Motor neuron (in vitro differentiated cells): ENCODE data around the gene KRTAP6-2. TPM values are rescaled to one million over a fixed set of nuclear protein-coding genes. Genes with fewer than 3 reads are reported as not detected.

Source experiments
- ATAC-seq, 8 experiments: fragments of 200-7000 bp; cut with Tn5 transposase; replicated peaks in 6 of 8; 2 replicates each; pipeline ENCODE4 v1.8.0; 2021; ENCODE audit warnings: mild to moderate bottlenecking in 8 of 8, moderate library complexity in 8 of 8
- H3K27ac ChIP-seq, 2 donors: fragments of 250-450 bp; sonication (Bioruptor Pico); 2 replicates each; pipeline ENCODE4 v1.9.0; 2021; ENCODE audit warnings: antibody characterized with exemption in 2 of 2, mild to moderate bottlenecking in 2 of 2, moderate library complexity in 1 of 2
- H3K4me1 ChIP-seq, 2 donors: fragments of 250-450 bp; sonication (Bioruptor Pico); replicated peaks in 1 of 2; 2 replicates each; pipeline ENCODE4 v1.6.1; 2021; ENCODE audit warnings: antibody characterized with exemption in 2 of 2, mild to moderate bottlenecking in 2 of 2, moderate library complexity in 1 of 2
- H3K4me3 ChIP-seq, 5 donors: fragments of 250-450 bp; sonication (Bioruptor Pico); 2 replicates each; pipeline ENCODE4 v1.9.0; 2021; ENCODE audit warnings: antibody characterized with exemption in 5 of 5, mild to moderate bottlenecking in 5 of 5, moderate library complexity in 4 of 5
- WGBS, 10 experiments: fragments of 450-650 bp; shearing (Covaris generic); methylation state at CpG; one replicate each; pipeline ENCODE4 v1.0.0; 2022; 5-methylcytosine and 5-hydroxymethylcytosine counted together
- in situ Hi-C, 9 experiments: fragments of 400-800 bp; cut with MboI; loops; one replicate each; pipeline ENCODE4 v1.15.0; 2021; ENCODE audit warnings: low sequenced_read_pairs in 9 of 9, low pct_unique_long_range_greater_than_20kb in 2 of 9; ENCODE audit not compliant: unreplicated experiment in 9 of 9
- total RNA-seq, 8 experiments: library from RNA; unstranded; fragments of 300-600 nt; gene quantifications; 2 replicates each; pipeline versions ENCODE4 v1.2.3 to v1.2.4, GENCODE V29; 2022

KRTAP6-2 gene, protein sequence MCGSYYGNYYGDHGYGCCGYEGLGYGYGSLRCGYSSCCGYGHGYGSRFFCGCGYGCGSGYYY
- not detected for total RNA-seq

- in situ Hi-C loops = no loop called here
- no peak for ATAC-seq
- Histone ChIP-seq H3K4me3 (no peak within 1 kb of the TSS), H3K4me1 (no peaks in the 10 kb centered on the region), H3K27ac (no peak within 1 kb of the TSS)
- WGBS, 10 experiments = 17 to 100% (median 83%) methylated on average over 1 to 6 of the region's 6 CpGs; no CpG with 5 or more reads in 4 of the 10 experiments
These were observed at the start of gene KRTAP6-2 for GRCh38 chr21:30598802-30599201. KRTAP6-2 (minus strand) TSS chr21:30598902; CDS start chr21:30598874, 28 bp downstream.

DNA sequence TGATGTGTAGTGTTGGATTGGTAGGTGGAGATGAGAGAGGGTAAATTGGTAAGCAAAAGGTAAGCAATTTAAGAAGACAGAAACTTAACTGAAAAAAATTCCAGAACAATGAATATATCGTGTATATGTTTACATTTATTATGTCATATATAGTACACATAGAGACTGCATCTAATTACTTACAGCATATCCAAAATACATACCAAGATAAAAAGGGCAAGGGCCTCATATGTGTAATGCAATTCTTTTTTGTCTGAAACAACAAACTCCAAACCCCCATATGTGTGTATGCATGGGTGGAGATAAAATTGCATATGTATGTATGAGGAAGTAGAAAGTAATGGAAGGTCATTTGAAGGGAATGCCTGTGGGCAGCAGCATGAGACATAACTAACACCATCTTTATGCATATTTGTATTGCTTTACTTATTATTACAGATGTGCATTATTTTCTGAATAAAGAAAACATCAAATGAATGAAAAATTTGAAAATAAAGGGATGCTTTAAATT lies 48.3 kb upstream of the KRTAP6-2 start:
- H3K4me3 ChIP-seq = no peak overlapping the region
- H3K27ac ChIP-seq = no peak overlapping the region
- in situ Hi-C loops = no loop called here
- H3K4me1 ChIP-seq = no peaks in the 10 kb centered on the region
- ATAC-seq = peak in 3 of 8 experiments; percentile 44 to 93 (median 80)
- WGBS, 10 experiments = 0 to 100% (median 21%) methylated on average over 1 of the region's 1 CpG; no CpG with 5 or more reads in 3 of the 10 experiments

- ATAC-seq = no peak
- no peak within 1 kb of the TSS for H3K27ac ChIP-seq
- no peak within 1 kb of the TSS for H3K4me3 ChIP-seq
- in situ Hi-C loops = no loop called here
- no peaks in the 10 kb centered on the region for H3K4me1 ChIP-seq
- whole genome bisulfite sequencing, 10 experiments = 13 to 100% (median 87%) methylated on average over 1 to 2 of the region's 2 CpGs; no CpG with 5 or more reads in 4 of the 10 experiments
These were observed 43.9 kb upstream of the KRTAP6-2 start, which contains the start of gene KRTAP20-3 for GRCh38 chr21:30642564-30642963. KRTAP20-3 (plus strand) TSS chr21:30642864.

DNA sequence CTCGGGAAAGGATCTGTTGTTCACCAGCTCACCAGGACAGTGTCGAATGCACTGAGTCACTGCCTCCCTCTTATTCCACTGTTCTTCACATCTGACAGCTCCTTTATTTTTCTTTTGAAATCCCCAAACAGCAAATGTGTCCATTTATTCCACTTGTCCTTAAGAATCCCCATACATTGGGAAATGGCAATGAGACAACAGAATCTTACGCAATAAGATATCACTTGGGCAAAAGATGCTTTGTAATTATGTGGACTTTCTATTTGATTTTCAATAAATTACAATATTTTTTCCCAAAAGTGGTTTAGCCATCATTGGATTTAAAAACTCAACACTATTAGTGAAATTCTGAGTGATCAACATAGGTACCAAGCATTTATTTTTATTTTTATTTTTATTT lies 40.0 kb upstream of the KRTAP6-2 start:
- Histone ChIP-seq H3K27ac (no peak overlapping the region), H3K4me3 (no peak overlapping the region), H3K4me1 (no peaks in the 10 kb centered on the region)
- no peak for ATAC-seq
- in situ Hi-C loops = no loop called here
- 30 to 100% (median 87%) methylated on average over 1 to 3 of the region's 3 CpGs; no CpG with 5 or more reads in 2 of the 10 experiments for WGBS, 10 experiments

GRCh38 chr21:30634906-30635305 lies 36.2 kb upstream of the KRTAP6-2 start, which contains the start of gene KRTAP20-2:
KRTAP20-2 (plus strand) TSS chr21:30635206; CDS start chr21:30635264, 58 bp downstream.
- 0 to 88% (median 56%) methylated on average over 1 of the region's 1 CpG; no CpG with 5 or more reads in 6 of the 10 experiments for WGBS, 10 experiments
- H3K4me3 ChIP-seq = no peak within 1 kb of the TSS
- no peaks in the 10 kb centered on the region for H3K4me1 ChIP-seq
- in situ Hi-C loops = no loop called here
- no peak within 1 kb of the TSS for H3K27ac ChIP-seq
- ATAC-seq = no peak

GRCh38 chr21:30629200-30629599 lies 30.5 kb upstream of the KRTAP6-2 start:
- in situ Hi-C loops = no loop called here
- no peak for ATAC-seq
- WGBS, 10 experiments = 0 to 75% (median 67%) methylated on average over 1 of the region's 1 CpG; no CpG with 5 or more reads in 3 of the 10 experiments
- Histone ChIP-seq H3K4me3 (no peak overlapping the region), H3K27ac (no peak overlapping the region), H3K4me1 (no peaks in the 10 kb centered on the region)

DNA sequence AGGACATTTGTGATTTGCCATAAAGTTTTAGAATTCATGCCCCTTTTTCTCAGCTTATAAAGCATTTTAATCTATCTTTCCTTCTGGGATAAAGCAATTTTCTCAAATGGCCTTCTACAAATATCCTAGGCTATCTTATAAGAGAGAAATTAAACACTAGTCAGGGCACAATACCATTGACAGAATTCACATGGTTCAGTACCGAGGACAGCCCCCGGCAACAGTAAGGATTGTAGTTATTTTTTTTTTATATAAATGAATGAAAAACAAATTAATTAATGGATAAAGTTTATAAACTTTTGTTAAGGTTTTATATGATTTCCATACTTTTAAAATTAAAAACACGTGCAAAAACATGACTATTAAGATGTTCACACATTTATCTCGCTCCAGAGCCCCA lies 29.4 kb upstream of the KRTAP6-2 start:
- 3 to 100% (median 76%) methylated on average over 1 to 4 of the region's 4 CpGs for WGBS, 10 experiments
- Histone ChIP-seq H3K4me3 (no peak overlapping the region), H3K27ac (no peak overlapping the region), H3K4me1 (no peaks in the 10 kb centered on the region)
- in situ Hi-C loops = no loop called here
- no peak for ATAC-seq

DNA sequence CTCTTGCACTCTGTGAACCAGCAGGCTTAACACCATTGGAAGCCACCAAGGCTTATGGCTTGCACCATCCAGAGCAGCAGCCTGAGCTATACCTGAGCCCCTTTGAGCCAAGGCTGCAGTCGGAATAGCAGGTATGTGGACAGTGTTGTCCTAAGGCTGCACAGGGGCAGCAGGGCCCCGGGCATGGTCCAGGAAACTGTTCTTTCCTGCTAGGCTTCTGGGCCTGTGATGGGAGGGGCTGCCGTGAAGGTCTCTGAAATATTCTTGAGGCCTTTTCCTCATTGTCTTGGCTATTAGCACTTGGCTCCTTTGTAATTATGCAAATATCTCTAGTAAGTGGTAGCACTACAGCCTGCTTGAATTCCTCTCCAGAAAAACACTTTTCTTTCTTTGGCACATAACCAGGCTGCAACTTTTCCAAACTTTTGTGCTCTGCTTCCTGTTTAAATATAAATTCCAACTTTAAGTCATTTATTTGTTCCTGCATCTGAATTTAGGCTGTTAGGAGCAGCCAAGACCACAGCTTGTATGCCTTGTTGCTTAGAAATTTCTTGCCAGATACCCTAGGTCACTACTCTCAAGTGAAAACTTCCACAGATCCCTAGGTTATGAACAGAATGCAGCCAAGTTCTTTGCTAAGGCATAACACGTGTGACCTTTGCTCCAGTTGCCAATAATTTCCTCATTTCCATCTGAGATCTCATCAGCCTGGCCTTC lies 26.9 kb upstream of the KRTAP6-2 start:
- in situ Hi-C loops = no loop called here

DNA sequence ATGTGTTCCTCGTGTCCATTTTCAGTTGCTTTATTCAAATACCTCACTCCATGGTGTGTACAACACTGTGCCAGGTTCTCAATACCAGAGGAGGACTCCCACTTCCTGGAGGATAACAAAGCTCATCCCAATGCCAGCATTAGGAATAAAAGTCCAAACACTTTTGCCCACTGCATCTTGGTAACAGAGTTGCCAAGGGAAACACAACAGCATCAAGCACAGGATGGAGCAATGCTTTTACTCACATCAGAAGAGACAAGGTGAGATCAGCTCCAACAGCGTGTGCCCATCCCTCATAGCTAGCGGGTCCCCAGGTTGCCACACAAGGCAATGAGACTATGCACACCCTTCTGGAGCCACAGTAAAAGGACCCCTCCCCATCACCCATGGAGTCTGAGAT lies 24.7 kb upstream of the KRTAP6-2 start:
- H3K27ac ChIP-seq = no peak overlapping the region
- 17 to 100% (median 87%) methylated on average over 1 to 2 of the region's 3 CpGs; no CpG with 5 or more reads in 2 of the 10 experiments for WGBS, 10 experiments
- in situ Hi-C loops = no loop called here
- no peak for ATAC-seq
- H3K4me1 ChIP-seq = no peaks in the 10 kb centered on the region
- no peak overlapping the region for H3K4me3 ChIP-seq

More for the DNA sequence above, 26.9 kb upstream of the KRTAP6-2 start:
- Histone ChIP-seq H3K27ac (no peak overlapping the region), H3K4me1 (no peaks in the 10 kb centered on the region), H3K4me3 (no peak overlapping the region)
- no peak for ATAC-seq
- 0 to 81% (median 65%) methylated on average over 1 to 4 of the region's 4 CpGs; no CpG with 5 or more reads in 1 of the 10 experiments for WGBS, 10 experiments

- ATAC-seq = no peak
- in situ Hi-C loops = no loop called here
These were observed 21.8 kb upstream of the KRTAP6-2 start, which contains the start of gene KRTAP20-4 for GRCh38 chr21:30620522-30620921. KRTAP20-4 (plus strand) TSS chr21:30620627.

DNA sequence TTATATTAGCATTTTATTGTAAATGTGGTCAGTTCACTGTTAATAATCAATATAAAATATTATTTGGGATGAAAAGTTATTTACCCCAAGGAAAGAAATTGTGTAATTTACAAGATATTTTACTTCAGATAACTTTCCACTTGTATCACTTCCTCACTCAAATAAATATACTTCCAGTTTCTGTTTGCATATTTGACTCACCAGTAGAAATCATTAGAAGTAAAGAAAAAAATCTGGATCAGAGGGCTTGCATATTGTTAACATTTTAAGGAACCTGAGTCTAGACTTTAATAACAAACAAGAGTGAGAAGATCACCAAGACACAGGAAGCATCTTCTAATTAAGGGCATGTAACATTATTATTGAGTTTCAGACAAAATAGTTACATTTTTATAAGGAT lies 21.4 kb upstream of the KRTAP6-2 start:
- in situ Hi-C loops = no loop called here
- no peaks in the 10 kb centered on the region for H3K4me1 ChIP-seq
- H3K27ac ChIP-seq = no peak overlapping the region
- ATAC-seq = no peak
- H3K4me3 ChIP-seq = no peak overlapping the region

More at GRCh38 chr21:30620522-30620921, 21.8 kb upstream of the KRTAP6-2 start, which contains the start of gene KRTAP20-4:
- Histone ChIP-seq H3K4me3 (no peak within 1 kb of the TSS), H3K27ac (no peak within 1 kb of the TSS), H3K4me1 (no peaks in the 10 kb centered on the region)
- 0 to 100% (median 67%) methylated on average over 1 to 3 of the region's 3 CpGs; no CpG with 5 or more reads in 1 of the 10 experiments for WGBS, 10 experiments

DNA sequence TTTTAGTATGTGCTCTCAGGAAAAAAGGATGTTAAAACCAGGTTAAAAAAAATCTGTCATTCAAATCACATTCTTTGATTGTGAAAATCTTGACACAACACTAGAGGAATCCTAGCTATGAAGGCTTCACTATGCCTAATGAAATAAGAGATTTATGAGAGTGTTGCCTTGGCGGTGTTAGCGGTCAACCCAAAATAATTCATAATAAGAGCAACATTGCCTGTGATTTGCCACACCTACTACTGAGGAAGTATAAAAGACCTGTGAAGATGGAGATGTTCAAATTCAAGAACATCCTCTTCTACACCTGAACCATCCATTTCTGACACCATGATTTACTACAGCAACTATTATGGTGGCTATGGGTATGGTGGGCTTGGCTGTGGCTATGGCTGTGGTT lies 17.4 kb upstream of the KRTAP6-2 start, which contains the start of gene KRTAP20-1:
Gene KRTAP20-1 (plus strand): TSS at position 301 of the 400 bp plus-strand sequence. CDS start 30 bp downstream, at position 331.
- no peaks in the 10 kb centered on the region for H3K4me1 ChIP-seq
- WGBS, 10 experiments = 20 to 93% (median 48%) methylated on average over 2 of the region's 2 CpGs; no CpG with 5 or more reads in 4 of the 10 experiments
- H3K4me3 ChIP-seq = no peak within 1 kb of the TSS
- ATAC-seq = no peak
- H3K27ac ChIP-seq = no peak within 1 kb of the TSS
- in situ Hi-C loops = no loop called here

DNA sequence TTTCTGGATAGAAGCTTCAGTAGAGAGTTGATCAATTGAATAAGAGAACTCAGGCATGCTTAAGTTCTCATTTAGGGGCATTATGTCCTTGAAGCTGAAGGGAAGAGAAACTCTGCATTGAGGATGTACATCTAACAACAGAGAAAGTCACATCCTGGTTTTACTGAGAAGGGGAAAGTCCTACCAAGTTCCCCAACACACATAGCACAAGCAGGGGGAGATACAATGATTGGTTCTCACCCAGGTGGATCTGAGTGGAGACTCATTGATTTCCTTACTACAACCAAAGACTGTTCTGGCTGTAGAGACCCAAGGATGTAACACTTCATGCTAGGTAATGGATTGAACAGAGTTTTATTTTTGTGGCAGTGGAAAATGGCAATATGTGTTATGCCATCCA lies 16.5 kb upstream of the KRTAP6-2 start:
- no peak overlapping the region for H3K4me3 ChIP-seq
- H3K27ac ChIP-seq = no peak overlapping the region
- in situ Hi-C loops = no loop called here
- H3K4me1 ChIP-seq = no peaks in the 10 kb centered on the region
- ATAC-seq = no peak
